GM19328 (cell line): ENCODE results near the gene PLXNA2.

Experiments
- ATAC-seq: cut with Tn5 transposase; IDR thresholded peaks from one replicate; pipeline ENCODE4 v1.9.1; 2021; ENCODE audit warnings: mild to moderate bottlenecking, moderate library complexity; ENCODE audit not compliant: unreplicated experiment

PLXNA2 gene

GRCh38 chr1:208166340-208167138 lies 77.6 kb downstream of the PLXNA2 start:
- ATAC-seq = no peak

GRCh38 chr1:208165659-208166058 lies 78.5 kb downstream of the PLXNA2 start:
- ATAC-seq = no peak

- no peak for ATAC-seq
Measured at GRCh38 chr1:208164609-208165008, 79.6 kb downstream of the PLXNA2 start.

- ATAC-seq = no peak
Measured at GRCh38 chr1:208163539-208163938, 80.6 kb downstream of the PLXNA2 start.

GRCh38 chr1:208162903-208163302 lies 81.3 kb downstream of the PLXNA2 start:
- ATAC-seq = no peak

- no peak for ATAC-seq
Measured at GRCh38 chr1:208161656-208162375, 82.4 kb downstream of the PLXNA2 start.

- no peak for ATAC-seq
Measured at GRCh38 chr1:208161005-208161404, 83.2 kb downstream of the PLXNA2 start.

- ATAC-seq = no peak
Measured at GRCh38 chr1:208160259-208160819, 83.8 kb downstream of the PLXNA2 start.

GRCh38 chr1:208159555-208160258 lies 84.5 kb downstream of the PLXNA2 start:
- no peak for ATAC-seq

GRCh38 chr1:208158640-208159554 lies 85.3 kb downstream of the PLXNA2 start:
- ATAC-seq = no peak

- no peak for ATAC-seq
Measured at GRCh38 chr1:208157769-208158168, 86.4 kb downstream of the PLXNA2 start.

GRCh38 chr1:208156741-208157140 lies 87.4 kb downstream of the PLXNA2 start:
- ATAC-seq = no peak

GRCh38 chr1:208156310-208156709 lies 87.9 kb downstream of the PLXNA2 start:
- ATAC-seq = no peak

- no peak for ATAC-seq
Measured at GRCh38 chr1:208154679-208155642, 89.2 kb downstream of the PLXNA2 start.

GRCh38 chr1:208154040-208154439 lies 90.1 kb downstream of the PLXNA2 start:
- no peak for ATAC-seq

- no peak for ATAC-seq
Measured at GRCh38 chr1:208153386-208153785, 90.8 kb downstream of the PLXNA2 start.

- ATAC-seq = no peak
Measured at GRCh38 chr1:208151728-208152598, 92.2 kb downstream of the PLXNA2 start.

GRCh38 chr1:208150833-208151458 lies 93.2 kb downstream of the PLXNA2 start:
- no peak for ATAC-seq
